GM19238 (cell line): ENCODE data around the gene SORCS2.

ENCODE experiments used
- DNase-seq: peaks from one replicate; pipeline ENCODE4 v3.0.0; 2011; ENCODE audit warnings: low spot score; ENCODE audit not compliant: insufficient read length

The SORCS2 gene

DNA sequence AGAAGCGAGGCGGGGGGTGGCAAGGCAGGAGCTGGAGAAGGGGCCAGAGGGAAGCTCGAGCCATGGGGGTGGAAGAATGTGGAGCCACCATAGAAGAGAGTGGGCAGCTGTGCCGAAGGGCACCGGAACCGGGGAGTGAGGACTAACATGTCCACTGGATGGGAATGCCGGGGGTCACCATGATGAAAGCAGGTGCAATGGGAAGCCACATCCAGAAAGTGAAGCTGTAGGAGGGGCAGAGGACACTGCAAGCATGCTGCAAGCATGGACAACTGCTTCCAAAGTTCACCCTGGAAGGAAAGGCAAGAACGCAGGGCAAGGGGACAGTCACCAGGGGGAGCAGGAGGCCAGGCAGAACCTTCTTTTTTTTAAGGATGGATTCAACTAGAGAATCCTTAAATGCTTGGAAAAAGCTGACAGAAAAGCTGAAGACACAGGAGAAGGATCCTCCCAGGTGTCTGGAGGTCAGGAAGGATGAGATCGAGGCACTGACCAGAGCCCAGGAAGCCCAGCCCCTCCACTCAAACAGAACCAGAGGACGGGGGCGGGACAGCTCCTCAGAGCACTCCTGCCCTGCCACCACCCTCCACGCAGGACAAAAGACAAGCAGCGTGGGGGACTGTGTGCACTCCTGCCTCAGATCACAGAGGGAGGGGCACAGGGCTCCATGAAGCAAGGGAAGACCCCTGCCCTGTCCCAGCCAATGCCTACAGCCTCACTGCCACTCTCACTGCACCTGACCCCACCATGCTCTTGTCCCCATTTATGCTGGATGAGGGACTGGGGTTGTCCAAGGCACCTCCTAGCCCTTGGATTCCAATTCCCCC, 578.1 kb downstream of the SORCS2 start:
- DNase-seq: no peak

DNA sequence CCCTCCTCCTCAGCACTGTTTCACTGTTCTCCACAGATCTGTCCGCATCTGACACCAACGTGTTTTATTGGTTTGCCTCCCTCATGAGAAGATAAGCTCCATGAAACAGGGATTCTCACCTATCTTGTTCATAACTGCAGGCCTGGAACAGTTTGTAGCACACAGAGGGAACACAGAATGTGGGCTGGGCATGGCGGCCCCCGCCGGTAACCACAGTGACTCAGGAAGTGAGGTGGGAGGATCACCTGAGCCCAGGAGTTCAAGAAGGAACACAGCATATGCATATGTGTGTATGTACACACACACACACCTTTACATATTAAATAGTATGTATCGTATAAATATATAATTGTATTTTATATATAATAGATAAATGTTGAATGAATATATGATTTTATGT, 578.7 kb downstream of the SORCS2 start:
- no peak for DNase-seq

DNA sequence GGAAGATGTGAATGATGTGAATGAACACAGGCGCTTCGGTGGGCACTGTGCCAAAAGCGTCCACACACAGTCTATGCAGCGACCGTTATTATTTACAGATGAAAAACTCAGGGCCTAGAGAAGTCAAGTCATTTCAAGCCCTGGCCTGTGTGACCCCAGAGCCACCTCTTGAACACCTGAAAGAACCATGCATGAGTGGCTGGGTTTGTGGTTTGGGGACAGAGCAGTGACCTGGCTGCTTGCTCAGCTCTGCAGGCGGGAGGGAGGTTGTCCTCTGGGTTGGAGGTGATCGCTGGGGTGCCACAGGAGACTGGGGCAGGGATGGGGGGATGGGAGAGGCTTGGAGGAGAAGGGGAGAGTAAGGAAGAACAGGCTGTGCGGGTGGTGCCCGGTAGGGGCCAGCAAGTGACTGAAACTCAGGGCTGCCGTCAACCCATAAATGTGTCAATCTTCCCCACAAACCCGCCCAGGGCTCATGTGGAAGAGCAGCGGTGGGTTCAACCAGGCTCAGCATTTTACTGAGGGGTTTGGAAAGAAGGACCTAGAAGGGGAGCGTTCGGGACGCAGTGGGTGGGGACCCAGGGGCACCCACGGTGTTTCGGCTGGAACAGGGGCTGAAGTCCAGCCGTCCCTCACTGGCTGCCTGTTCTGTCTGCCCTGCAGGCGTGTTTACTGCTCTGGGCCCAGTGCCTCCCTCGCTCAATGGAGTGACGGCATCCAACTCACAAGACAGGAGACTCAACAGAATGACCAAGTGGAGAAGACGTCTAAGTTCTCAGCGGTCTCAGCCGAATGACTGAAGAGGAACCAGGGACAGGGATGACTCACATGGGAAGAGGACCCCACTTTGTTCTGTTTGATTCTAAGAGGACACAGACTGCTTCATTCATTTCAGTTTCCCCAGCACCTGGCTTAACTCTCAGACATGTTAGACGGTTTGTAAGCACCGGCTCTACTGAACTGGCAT, 579.5 kb downstream of the SORCS2 start:
- peak; percentile 60 for DNase-seq

DNA sequence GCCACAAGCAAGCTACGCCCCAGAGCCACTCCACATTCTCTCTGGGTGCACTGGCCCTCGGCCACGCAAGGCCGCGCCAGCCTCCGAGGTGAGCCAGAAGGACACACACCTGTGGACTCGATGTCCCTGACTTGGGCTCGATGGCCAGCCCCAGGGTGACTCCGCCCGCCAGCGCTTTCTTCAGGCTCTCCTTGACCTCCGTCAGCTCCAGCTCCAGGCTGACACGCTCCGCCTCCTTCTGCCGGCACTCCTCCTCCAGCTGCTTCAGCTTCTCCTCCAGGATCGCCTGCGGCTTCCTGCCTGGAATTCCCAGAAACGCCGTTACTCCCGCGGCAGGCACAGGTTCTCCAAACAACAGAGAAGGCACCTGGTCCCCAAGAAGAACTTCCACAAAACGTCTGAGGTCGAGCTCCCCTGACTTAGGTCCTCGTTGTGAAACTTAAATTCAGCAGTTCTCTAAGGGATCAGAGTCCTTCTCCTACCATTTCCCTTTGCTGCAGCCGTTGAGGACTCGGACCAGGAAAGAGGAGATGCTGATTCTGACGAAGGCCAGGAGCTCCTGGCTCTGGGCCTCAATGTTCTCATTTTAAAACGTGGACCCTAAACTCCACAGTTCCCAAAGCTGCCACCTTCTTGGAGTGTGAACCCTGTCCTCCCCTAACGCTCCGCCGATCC, 580.5 kb downstream of the SORCS2 start:
- no peak for DNase-seq

DNA sequence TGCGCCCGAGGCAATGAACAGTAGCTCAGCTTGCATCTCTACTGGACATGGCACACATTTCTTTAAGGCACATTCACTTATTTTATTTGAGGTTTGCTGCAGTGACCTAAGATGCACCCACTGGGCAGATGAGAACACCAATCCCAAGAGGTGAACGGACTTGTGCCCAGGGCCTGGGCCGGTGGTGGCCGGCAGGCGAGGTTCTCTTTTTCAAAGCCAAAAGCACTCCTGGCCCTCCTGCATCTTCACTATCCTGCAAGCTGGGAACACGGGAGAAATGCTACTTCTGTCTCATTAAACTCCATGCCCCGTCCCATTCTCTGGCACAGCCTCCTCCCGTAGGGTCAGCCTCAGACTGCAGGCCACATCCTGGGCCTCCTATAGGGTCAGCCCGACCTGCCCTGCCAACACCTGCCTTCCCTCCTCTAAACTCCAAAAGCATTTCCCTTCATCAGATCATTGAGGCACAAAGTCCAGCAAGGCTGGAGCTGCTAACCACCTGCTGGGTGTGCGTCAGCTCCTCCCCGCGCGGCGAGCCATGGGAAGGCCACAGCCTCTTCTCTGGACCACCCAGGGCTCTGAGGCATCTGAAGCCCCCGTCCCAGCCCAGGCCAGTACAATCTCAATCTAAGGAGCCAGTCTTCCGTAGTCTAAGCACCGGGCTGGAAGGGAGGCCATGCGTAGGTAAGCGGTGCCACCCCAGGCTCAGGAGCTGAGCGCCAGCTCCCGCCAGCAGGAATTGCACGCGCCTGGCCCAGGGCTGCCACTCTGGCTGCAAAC, 581.3 kb downstream of the SORCS2 start:
- no peak for DNase-seq

DNA sequence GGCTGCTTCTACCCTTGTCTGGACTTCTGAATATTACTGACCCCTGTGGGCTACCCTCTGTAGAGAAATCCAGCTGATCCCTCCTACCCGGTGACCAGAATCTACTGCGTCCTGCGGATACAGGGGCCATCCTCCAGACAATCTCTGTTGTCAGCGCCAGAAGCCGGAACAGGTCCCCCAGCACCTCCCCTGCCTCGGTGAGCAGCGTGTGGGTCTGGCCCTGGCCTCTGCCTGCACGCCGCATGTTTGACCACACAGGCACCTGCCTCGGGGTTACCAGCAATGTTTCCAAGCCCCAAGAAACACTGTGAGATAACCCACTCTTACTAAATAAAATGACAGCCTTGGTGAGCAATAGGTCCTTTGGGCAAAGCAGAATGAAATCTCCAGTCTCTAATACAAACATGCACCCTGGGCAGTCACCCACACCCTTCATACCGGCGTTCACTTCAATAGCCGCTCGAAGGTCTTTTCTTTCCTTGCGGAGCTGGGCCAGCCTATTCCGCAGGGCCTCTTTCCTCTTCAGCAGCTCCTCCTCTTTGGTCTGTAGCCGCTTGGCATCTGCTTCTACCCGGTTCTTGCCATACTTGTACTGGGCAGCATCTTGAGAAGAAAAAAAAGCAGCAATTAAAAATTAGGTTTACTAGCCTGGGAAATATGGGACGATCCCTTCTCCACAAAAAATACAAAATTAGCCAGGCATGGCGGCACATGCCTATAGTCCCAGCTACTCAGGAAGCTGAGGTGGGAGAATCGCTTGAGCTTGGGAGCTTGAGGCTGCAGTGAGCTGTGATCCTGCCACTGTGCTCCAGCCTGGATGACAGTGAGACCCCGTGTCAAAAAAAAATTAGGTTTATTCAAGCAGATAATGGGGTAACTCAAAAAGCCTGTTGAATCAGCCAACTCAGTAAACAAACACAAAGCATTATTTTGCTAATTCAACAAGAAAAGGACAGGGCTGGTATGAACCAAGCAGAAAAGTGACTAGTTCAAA, 582.3 kb downstream of the SORCS2 start:
- no peak for DNase-seq

DNA sequence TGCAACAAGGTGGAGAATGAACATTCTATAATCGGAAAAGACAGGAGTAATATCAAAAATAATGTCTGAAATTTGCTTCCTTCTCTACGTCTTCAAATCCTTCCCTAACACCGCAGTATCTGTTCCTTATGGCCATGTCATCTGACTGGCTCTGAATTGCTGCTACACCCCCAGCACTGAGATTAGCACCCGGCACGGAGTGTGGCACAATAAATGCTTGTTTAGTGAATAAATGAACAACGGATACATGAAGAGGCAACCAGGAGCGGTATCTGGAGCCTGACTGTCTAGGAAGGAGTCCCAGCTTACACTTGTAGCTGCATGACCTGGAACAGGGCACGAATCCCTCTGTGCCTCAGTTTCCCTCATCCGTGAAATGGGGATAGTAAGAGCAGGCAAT, 583.1 kb downstream of the SORCS2 start:
- no peak for DNase-seq

DNA sequence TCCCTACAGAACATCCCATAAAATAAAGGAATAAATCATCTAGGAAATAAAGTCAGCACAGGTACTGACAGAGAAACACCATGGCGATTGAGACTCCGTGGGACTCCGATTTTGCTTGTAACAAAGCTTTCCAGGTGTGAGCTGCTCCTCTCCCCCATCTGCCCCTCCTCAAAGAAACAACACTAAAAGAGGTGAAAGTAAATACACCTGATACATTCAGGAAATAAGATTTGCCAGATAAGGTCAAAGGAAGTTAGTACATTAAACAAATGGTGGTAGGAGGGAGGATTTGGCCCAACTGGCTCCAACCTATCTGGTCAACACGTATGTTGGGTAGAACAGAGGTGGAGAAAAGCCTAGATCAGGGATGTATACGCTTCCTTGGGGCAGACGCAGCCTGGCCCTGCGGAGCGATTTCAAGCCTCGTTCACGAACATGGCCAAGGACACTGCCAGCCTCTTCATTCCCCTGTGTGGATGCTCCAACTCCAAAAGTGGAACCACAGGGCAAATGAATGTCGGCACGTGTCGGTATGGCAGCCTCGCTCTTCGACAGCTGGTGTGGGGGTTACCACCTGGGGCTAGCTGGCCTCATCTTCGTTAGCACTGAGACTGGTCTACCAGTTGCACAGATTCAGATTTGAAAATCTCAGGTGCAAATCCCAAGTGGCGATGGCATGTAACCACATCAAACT, 584.8 kb downstream of the SORCS2 start:
- DNase-seq: no peak

DNA sequence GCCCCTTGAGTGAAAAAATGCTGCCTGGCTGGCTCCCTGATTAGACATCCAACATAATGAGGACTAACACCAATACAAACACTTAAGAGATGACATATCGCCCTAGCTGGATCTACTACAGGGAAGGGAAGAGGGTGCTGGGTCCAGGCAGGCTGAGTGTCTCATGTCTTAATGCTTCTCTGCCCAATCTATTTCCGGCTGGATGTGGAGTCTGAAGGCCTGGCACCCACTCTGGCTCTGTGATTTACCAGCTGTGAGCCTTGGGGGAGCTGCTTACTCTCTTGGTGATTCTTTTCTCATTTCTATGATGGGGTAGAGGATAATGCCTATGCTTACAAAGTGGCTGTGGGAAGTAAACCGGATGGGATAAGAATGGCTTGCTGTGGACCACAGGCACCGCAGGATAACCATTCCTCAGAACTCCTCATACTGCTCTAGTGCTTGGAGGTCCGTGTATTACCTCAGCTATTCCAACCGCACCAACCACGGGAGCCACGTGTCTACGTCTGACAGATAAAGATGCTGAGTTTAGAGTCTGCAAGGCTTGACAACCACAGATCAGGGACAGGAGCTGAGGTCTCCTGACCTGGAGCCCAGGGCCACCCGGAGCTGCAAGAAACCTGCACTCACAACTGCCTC, 585.7 kb downstream of the SORCS2 start:
- DNase-seq: no peak

DNA sequence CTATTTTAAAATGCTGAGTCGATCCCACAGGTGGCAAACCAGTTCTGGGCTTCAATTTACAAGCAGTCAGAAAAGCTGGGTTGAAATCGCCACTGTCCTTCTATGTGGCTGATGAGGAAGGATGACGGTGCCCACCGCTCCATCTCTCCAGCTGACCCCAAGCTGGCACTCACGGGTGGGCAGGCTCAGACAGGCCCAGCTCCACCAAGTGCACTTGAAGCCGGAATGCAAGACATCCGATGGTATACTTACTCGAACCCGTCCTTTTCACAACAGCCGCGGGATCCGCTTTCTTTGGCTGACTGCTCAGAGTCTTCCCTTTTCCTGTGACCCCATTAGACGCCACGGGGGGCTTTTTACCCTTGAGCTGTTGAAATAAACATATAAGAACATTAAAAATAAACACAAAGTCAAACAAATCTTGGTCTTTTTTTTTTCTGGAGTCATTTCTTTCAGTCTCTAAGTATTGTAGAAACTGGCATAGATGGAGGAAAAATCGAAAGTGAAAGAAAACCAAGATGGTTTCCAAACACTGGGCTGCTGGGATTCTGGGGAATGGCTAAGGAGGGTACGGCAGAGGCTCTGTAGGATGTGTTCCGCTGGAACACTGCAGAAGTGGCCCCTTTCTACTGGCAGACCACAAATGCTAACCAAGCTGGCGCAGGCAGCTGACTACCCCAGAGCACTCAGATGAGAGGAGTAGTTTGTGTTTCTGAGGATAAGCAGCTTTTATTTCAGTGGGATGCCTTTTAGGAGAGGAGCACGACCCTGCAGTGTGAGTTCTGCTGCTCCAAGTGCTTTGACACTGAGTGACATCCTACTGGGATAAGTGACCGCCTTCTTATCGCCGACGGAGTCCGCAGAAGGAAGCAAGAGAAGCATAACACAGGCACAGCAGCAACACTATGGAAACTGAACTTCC, 586.4 kb downstream of the SORCS2 start:
- no peak for DNase-seq

DNA sequence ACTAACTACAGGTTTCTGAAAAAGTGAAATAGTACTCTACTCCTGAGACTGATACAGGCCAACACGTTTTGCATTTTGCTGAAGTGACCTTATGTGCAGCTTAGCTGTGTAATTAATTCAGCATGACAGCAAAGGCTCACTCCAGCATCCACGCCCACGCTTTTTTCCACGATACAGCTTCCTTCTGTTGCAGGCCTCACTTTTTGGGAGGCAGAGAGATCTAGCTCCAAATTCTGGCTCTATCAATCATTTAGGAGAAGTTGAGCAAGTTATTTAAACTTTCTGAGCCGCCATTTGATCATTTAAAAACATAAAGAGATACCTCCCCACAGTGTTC, 587.1 kb downstream of the SORCS2 start:
- no peak for DNase-seq

DNA sequence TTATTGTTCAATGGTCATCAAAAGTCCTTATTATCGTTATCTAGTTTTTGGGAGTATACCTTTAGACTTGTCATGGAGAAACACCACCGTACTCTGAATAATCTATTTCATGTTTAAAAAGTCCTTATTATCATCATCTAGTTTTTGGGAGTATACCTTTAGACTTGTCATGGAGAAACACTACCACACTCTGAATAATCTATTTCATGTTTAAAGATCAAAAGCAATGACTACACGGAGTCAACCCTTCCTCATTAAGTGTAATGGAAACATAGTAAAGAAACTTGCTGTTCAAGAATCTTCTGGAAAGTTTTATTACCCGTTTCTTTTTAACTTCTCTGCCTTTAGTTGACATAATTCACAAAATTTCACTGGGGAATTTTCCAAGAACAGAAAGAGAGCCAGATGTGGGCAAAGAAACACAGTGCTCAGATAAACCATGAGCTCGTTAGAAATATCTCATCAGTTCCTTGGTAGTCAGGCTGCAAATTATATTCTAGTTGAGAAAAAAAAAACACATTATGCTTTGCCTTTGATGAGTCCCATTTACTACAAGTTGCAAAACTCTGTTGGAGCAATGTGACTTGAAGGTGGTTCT, 588.5 kb downstream of the SORCS2 start:
- no peak for DNase-seq

DNA sequence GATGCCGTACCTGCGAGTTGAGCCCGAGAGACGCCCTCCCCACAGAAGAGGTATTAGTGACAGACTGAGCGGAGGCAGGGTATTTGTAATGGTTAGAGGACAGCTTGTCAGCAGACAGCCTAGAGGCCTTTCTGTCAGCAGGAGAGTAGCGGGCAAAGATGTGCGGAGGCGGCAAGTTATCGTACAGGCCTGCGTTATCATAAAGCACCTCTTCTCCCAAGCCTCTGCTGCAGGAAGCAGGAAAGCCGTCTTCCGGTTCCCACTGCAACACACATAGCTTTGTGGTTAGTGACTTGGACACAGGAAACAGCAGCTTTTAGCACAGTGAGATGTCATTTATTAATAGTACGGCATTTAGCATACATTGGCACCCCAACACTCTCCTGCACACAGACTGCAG, 589.0 kb downstream of the SORCS2 start:
- no peak for DNase-seq

DNA sequence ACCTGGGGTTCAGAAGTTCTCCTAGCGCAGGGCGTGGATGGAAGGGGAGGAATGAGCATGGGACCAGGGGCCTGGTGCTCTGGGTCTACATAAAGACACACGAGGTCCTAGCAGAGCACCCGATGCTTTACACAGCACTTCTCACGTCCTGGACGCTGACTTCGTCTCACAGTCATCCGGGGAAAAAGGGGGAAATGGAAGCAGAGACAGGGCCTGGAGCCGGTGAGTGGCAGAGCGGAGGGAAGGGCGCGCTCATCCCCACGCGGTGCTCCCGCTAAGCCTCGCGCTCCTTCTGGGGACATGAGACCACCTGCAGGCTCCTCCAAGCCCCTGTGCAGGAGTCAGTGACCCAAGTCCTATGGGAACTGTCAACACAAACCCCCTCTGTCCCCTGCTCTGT, 589.7 kb downstream of the SORCS2 start:
- DNase-seq: no peak

DNA sequence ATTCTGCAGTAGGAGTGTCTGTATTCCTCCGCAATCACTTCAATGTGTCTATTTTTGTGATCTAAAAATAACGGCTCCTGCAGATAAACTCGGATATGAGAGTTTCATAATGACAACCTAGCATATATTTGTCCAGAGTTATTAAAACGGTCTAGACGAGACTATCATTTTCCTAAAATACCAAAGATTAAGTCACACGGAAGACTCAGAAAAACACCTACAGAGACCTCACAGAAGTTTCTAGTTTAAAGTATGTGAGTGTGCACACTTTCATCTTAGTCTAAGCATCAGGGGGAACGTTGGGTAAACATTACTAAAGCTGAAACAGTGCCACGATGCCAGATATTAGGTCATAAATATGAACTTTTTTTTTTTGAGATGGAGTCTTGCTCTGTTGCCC, 590.4 kb downstream of the SORCS2 start:
- DNase-seq: no peak

DNA sequence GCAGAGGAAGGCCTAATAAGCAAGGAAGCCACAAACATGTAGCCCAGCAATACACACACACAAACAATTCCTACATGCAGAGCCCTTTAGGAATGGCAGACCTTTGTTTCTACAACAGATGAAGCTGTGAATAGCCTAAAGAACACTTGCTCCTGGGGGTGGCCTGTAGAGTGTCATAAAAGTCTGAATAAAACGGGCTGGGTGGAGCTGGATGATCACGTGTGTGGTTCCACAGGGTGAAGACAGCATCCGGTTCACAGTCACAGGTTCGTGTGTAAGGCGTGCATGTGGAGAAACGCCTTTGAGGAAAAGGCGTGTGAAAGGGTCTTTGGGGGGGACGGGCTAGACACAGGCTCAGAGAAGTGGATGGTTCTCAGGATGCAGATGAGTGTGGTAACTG, 591.2 kb downstream of the SORCS2 start:
- DNase-seq: no peak

DNA sequence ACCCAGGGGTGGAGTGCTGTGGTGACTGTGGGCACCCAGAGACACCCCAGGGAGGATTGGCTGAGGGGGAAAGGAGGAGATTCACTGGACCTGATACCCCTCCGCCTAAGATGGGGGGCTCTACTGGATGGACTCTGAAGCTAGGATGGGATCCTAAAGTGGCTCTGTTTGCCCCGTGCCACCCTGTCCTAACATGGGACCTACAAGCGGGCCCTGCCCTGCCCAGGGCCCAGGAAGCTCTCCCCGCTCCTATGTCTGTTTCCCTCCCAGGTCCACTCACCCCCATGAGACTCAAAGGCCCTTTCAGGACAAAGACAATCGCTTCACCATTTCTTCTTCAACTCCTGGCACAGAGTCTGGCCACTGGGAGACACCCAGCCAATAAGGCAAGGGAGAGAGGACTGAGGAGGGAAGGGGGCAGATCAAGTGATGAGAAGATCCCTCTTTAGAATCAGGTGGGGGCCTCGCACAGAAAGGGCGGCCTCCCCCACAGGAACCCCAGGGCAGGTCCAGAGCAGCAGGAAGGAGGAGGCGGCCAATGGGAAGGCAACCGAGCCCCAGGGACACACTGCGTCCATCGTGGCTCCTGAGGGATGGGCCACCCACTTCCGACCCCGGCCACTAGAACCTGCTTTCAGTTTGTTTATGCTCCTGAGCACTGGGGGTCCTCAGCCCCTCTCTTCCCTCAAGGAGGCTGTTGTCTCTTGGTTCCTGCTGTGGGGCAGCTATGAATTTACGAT, 592.0 kb downstream of the SORCS2 start:
- DNase-seq: no peak
